DND-41 (cell line): Measurements from ENCODE around the gene DRICH1.
"Not testable (repeated sequence)": the region's sequence is repeated elsewhere in the genome, so short reads cannot be mapped to it uniquely, and the experiment has no call there.

Experiments used
- ATAC-seq: fragments of 200-7000 bp; cut with Tn5 transposase; 3 replicates; pipeline ENCODE4 v1.9.1; 2021; ENCODE audit warnings: low read depth; ENCODE audit not compliant: insufficient read depth
- DNase-seq: peaks from one replicate; pipeline ENCODE4 v3.0.0-alpha.2; 2020
- H2AFZ ChIP-seq: 2 replicates; pipeline ENCODE4 v1.6.0; 2012; ENCODE audit warnings: low read depth, low read length
- H3K27ac ChIP-seq: 2 replicates; pipeline ENCODE4 v1.5.1; 2012; ENCODE audit warnings: low read length, inconsistent platforms
- H3K27me3 ChIP-seq: fragments of 200-600 bp; sonication (generic); 2 replicates; pipeline ENCODE4 v1.6.0; 2012; ENCODE audit warnings: low read length, mild to moderate bottlenecking, inconsistent platforms; ENCODE audit not compliant: insufficient read depth, poor library complexity
- H3K36me3 ChIP-seq: 2 replicates; pipeline ENCODE4 v1.5.1; 2012; ENCODE audit warnings: low read length, inconsistent platforms; ENCODE audit not compliant: insufficient read depth
- H3K4me1 ChIP-seq: 2 replicates; pipeline ENCODE4 v1.5.1; 2012; ENCODE audit warnings: mild to moderate bottlenecking, low read length; ENCODE audit not compliant: insufficient read depth
- H3K4me2 ChIP-seq: 2 replicates; pipeline ENCODE4 v1.6.0; 2012; ENCODE audit warnings: mild to moderate bottlenecking, moderate library complexity, low read length, inconsistent platforms; ENCODE audit not compliant: insufficient read depth
- H3K4me3 ChIP-seq, 2 experiments: fragments of 200-600 bp in 1 of 2; shearing (Covaris generic) in 1 of 2; 2 replicates each; pipeline ENCODE4 v1.5.1; 2012 to 2016; ENCODE audit warnings: inconsistent platforms in 2 of 2, low read length in 2 of 2, mild to moderate bottlenecking in 2 of 2, low read depth in 1 of 2, moderate library complexity in 1 of 2
- H3K79me2 ChIP-seq: 2 replicates; pipeline ENCODE4 v1.6.0; 2012; ENCODE audit warnings: low read length, inconsistent platforms; ENCODE audit not compliant: insufficient read depth
- H3K9ac ChIP-seq: 2 replicates; pipeline ENCODE4 v1.6.0; 2012; ENCODE audit warnings: low read depth, mild to moderate bottlenecking, inconsistent platforms, low read length, moderate library complexity
- H3K9me3 ChIP-seq: 2 replicates; pipeline ENCODE4 v1.5.1; 2012; ENCODE audit warnings: low read length, moderate library complexity, mild to moderate bottlenecking, inconsistent platforms; ENCODE audit not compliant: insufficient read depth, severe bottlenecking
- H4K20me1 ChIP-seq: 2 replicates; pipeline ENCODE4 v1.6.0; 2012; ENCODE audit warnings: low read length; ENCODE audit not compliant: insufficient read depth
- CTCF ChIP-seq: IDR thresholded peaks from 2 replicates; pipeline ENCODE4 v1.5.1; 2012; ENCODE audit warnings: borderline replicate concordance, low read length, moderate library complexity, mild to moderate bottlenecking; ENCODE audit not compliant: poor library complexity, severe bottlenecking; ENCODE audit errors: extremely low read depth
- EZH2 ChIP-seq: IDR thresholded peaks from 3 replicates; pipeline ENCODE4 v1.6.1; 2012; ENCODE audit warnings: borderline replicate concordance, low read depth, mild to moderate bottlenecking, moderate library complexity, low read length, inconsistent platforms; ENCODE audit not compliant: severe bottlenecking

Gene DRICH1

GRCh38 chr22:23652711-23653110, 20.6 kb upstream of the DRICH1 start:
- Histone ChIP-seq H3K36me3 (peaks cover 28% of the 10 kb centered on the region), H3K27me3 (no peaks in the 10 kb centered on the region), H3K4me1 (no peaks in the 10 kb centered on the region), H3K9ac (no peak overlapping the region), H3K4me3 (no peak overlapping the region), H2AFZ (no peak overlapping the region), H3K4me2 (no peak overlapping the region), H3K27ac (no peak overlapping the region), H3K79me2 (no peaks in the 10 kb centered on the region), H3K9me3 (no peaks in the 10 kb centered on the region), H4K20me1 (no peaks in the 10 kb centered on the region)
- TF ChIP-seq CTCF (no peak), EZH2 (no peak)
- ATAC-seq: no peak
- no peak for DNase-seq

- Histone ChIP-seq H2AFZ (no peak overlapping the region), H3K4me3 (no peak overlapping the region), H3K4me2 (no peak overlapping the region), H3K9me3 (no peaks in the 10 kb centered on the region), H3K27ac (no peak overlapping the region), H3K9ac (no peak overlapping the region), H4K20me1 (no peaks in the 10 kb centered on the region), H3K36me3 (peaks cover 28% of the 10 kb centered on the region), H3K79me2 (no peaks in the 10 kb centered on the region), H3K4me1 (no peaks in the 10 kb centered on the region), H3K27me3 (no peaks in the 10 kb centered on the region)
- DNase-seq: no peak
- ATAC-seq: no peak
- TF ChIP-seq EZH2 (no peak), CTCF (no peak)
Measured at GRCh38 chr22:23652286-23652685, 20.2 kb upstream of the DRICH1 start.

DNA sequence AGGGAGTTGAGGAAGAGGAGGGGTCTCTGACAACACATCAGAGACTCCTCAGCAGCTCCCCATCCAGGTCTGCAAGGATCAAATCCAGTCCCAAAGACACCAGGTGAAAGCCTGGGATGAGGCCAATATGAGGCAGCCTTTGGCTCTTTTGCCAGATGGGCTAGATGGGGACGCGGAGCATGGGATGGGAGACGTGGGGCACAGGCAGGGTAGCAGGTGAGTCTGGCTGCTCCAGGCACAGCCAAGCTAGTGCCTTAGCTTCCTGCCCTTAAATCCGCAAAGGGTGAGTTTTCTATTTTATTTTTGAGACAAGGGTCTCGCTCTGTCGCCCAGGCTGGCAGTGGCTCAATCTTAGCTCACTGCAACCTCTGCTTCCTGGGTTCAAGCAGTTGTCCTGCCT, 19.6 kb upstream of the DRICH1 start:
- H3K9ac ChIP-seq: no peak overlapping the region
- H3K9me3 ChIP-seq: no peaks in the 10 kb centered on the region
- ATAC-seq (no peak), DNase-seq (no peak)
- H3K4me1 ChIP-seq: no peaks in the 10 kb centered on the region
- peaks cover 28% of the 10 kb centered on the region for H3K36me3 ChIP-seq
- no peak overlapping the region for H2AFZ ChIP-seq
- no peaks in the 10 kb centered on the region for H3K27me3 ChIP-seq
- no peak for TF ChIP-seq EZH2
- TF ChIP-seq CTCF: no peak
- no peaks in the 10 kb centered on the region for H3K79me2 ChIP-seq
- H3K4me3 ChIP-seq: no peak overlapping the region
- no peaks in the 10 kb centered on the region for H4K20me1 ChIP-seq
- no peak overlapping the region for H3K27ac ChIP-seq
- no peak overlapping the region for H3K4me2 ChIP-seq

GRCh38 chr22:23649071-23649501, 17.0 kb upstream of the DRICH1 start:
- DNase-seq (no peak), ATAC-seq (no peak; the same call in 2 of the 3 replicates)
- Histone ChIP-seq H3K27ac (no peak overlapping the region), H3K4me1 (no peaks in the 10 kb centered on the region), H3K9ac (no peak overlapping the region), H3K4me2 (no peak overlapping the region), H4K20me1 (no peaks in the 10 kb centered on the region), H2AFZ (no peak overlapping the region), H3K9me3 (no peaks in the 10 kb centered on the region), H3K4me3 (no peak overlapping the region), H3K36me3 (peaks cover 28% of the 10 kb centered on the region), H3K27me3 (no peaks in the 10 kb centered on the region), H3K79me2 (no peaks in the 10 kb centered on the region)
- no peak for TF ChIP-seq EZH2

GRCh38 chr22:23646526-23646925, 14.4 kb upstream of the DRICH1 start:
- H3K27me3 ChIP-seq, H3K79me2 ChIP-seq, ATAC-seq, H3K4me1 ChIP-seq, H3K36me3 ChIP-seq, H3K9ac ChIP-seq, H4K20me1 ChIP-seq, H3K9me3 ChIP-seq, H3K4me3 ChIP-seq, H3K27ac ChIP-seq, DNase-seq, H3K4me2 ChIP-seq, H2AFZ ChIP-seq: not testable (repeated sequence)

- not testable (repeated sequence) for H3K9ac ChIP-seq, H3K36me3 ChIP-seq, H3K4me3 ChIP-seq, H3K27me3 ChIP-seq, H3K9me3 ChIP-seq, H2AFZ ChIP-seq, H3K4me2 ChIP-seq, DNase-seq, H3K4me1 ChIP-seq, H4K20me1 ChIP-seq, H3K79me2 ChIP-seq, H3K27ac ChIP-seq
- ATAC-seq: 0 out of 3 replicates have a peak, but pooled peaks have one; percentile 21
Measured at GRCh38 chr22:23640206-23640605, 8.1 kb upstream of the DRICH1 start.
